WTC11 (cell line): ENCODE results near the gene IRAK1. TPM values are rescaled to one million over a fixed set of nuclear protein-coding genes. Genes with fewer than 3 reads are reported as not detected.

Source experiments
- ATAC-seq: fragments of 200-7000 bp; cut with Tn5 transposase; 2 replicates; pipeline ENCODE4 v1.10.0; 2021; ENCODE audit warnings: mild to moderate bottlenecking, moderate library complexity
- CTCF ChIA-PET: fragments of 300-600 bp; sonication (Branson Sonifier 250); formaldehyde crosslinking; loops from one replicate; lab custom pipeline; 2021; ENCODE audit warnings: antibody characterized with exemption; lab: Charles Lee
- POLR2A ChIA-PET: fragments of 350-600 bp; sonication (Branson Sonifier 250); formaldehyde crosslinking; loops from one replicate; lab custom pipeline; 2021; ENCODE audit warnings: antibody characterized with exemption; lab: Charles Lee
- DNase-seq: peaks from one replicate; pipeline ENCODE4 v3.0.0; 2021; ENCODE audit warnings: low spot score
- H3K27ac Mint-ChIP-seq: 2 replicates; pipeline ENCODE4 v1.8.0; 2021; ENCODE audit warnings: mixed read lengths
- H3K27me3 Mint-ChIP-seq: 2 replicates; pipeline ENCODE4 v1.8.0; 2021; ENCODE audit warnings: low read depth, mild to moderate bottlenecking, moderate library complexity, mixed read lengths
- H3K36me3 Mint-ChIP-seq: 2 replicates; pipeline ENCODE4 v1.8.0; 2021; ENCODE audit warnings: mixed read lengths
- H3K4me1 Mint-ChIP-seq: 2 replicates; pipeline ENCODE4 v1.8.0; 2022; ENCODE audit warnings: mixed read lengths
- H3K4me3 Mint-ChIP-seq: 2 replicates; pipeline ENCODE4 v1.8.0; 2021; ENCODE audit warnings: mild to moderate bottlenecking, moderate library complexity, mixed read lengths
- H3K9me3 Mint-ChIP-seq: 2 replicates; pipeline ENCODE4 v1.8.0; 2021; ENCODE audit warnings: mixed read lengths
- ARID4B ChIP-seq: sonication (generic); formaldehyde crosslinking; IDR thresholded peaks from 2 replicates; pipeline ENCODE4 v1.8.0; 2023; ENCODE audit warnings: missing genetic modification reagents, mild to moderate bottlenecking, borderline replicate concordance
- E2F1 ChIP-seq: sonication (generic); formaldehyde crosslinking; IDR thresholded peaks from 2 replicates; pipeline ENCODE4 v1.8.0; 2022; ENCODE audit warnings: mild to moderate bottlenecking, missing genetic modification reagents
- EMX1 ChIP-seq: fragments of 250-450 bp; sonication (Bioruptor Pico); IDR thresholded peaks from 2 replicates; pipeline ENCODE4 v1.8.0; 2021; ENCODE audit warnings: mild to moderate bottlenecking
- ESRRA ChIP-seq: sonication (generic); formaldehyde crosslinking; IDR thresholded peaks from 2 replicates; pipeline ENCODE4 v1.8.1; 2022; ENCODE audit warnings: mild to moderate bottlenecking, missing genetic modification reagents, borderline replicate concordance
- JAZF1 ChIP-seq: fragments of 250-450 bp; sonication (Bioruptor Pico); IDR thresholded peaks from 2 replicates; pipeline ENCODE4 v1.9.0; 2021; ENCODE audit warnings: moderate library complexity, mild to moderate bottlenecking, inconsistent platforms
- MYBL2 ChIP-seq: sonication (generic); formaldehyde crosslinking; IDR thresholded peaks from 2 replicates; pipeline ENCODE4 v1.8.1; 2023; ENCODE audit warnings: mild to moderate bottlenecking, moderate library complexity, missing genetic modification reagents
- NFATC4 ChIP-seq: fragments of 250-450 bp; sonication (Bioruptor Pico); IDR thresholded peaks from 2 replicates; pipeline ENCODE4 v1.9.0; 2021; ENCODE audit warnings: mild to moderate bottlenecking
- NFE2L1 ChIP-seq: sonication (generic); formaldehyde crosslinking; IDR thresholded peaks from 2 replicates; pipeline ENCODE4 v1.8.1; 2023; ENCODE audit warnings: missing genetic modification reagents
- NR1H2 ChIP-seq: sonication (generic); formaldehyde crosslinking; IDR thresholded peaks from 2 replicates; pipeline ENCODE4 v1.9.0; 2021; ENCODE audit warnings: mild to moderate bottlenecking, moderate library complexity, missing genetic modification reagents
- RELA ChIP-seq: sonication (generic); formaldehyde crosslinking; IDR thresholded peaks from 2 replicates; pipeline ENCODE4 v1.8.1; 2022; ENCODE audit warnings: missing genetic modification reagents, mild to moderate bottlenecking, borderline replicate concordance
- ZNF425 ChIP-seq: fragments of 250-450 bp; sonication (Bioruptor Pico); conservative IDR thresholded peaks from 2 replicates; pipeline ENCODE4 v1.9.0; 2021; ENCODE audit warnings: mild to moderate bottlenecking
- ZSCAN18 ChIP-seq: fragments of 250-450 bp; sonication (Bioruptor Pico); IDR thresholded peaks from 2 replicates; pipeline ENCODE4 v2.1.2; 2022; ENCODE audit warnings: mild to moderate bottlenecking, moderate library complexity
- total RNA-seq: library from RNA; stranded (reverse); gene quantifications from 3 replicates; pipeline ENCODE4 v1.2.3, GENCODE V29; 2021

IRAK1 gene
- total RNA-seq, 1 experiment from 2014 or later, result 32.1 TPM

- no peak for TF ChIP-seq E2F1 (CRISPR knock-in tag)
- 0 out of 2 replicates have a peak, but pooled peaks have one; percentile 43 for TF ChIP-seq ARID4B (CRISPR knock-in tag)
These were observed 48.0 kb downstream of the IRAK1 start, which contains the start of gene HCFC1 (continued) for GRCh38 chrX:153971450-153972367.

DNA sequence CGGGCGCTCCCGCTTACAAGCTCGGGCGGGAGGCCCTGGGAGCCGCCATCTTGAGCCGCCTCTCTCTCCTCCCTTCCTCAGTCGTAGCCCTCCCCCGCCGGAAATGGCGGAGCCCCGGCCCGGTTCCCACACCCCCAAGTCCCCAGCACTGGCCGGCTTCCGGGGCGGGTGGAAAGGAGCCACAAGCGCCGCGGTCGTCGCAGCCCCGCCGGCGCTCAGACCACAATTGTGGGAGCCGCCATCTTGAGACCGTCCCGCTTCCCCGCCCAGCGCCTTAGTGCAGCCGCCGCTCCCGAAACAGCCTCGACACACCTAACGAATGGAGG is 48.6 kb downstream of the IRAK1 start:
- POLR2A ChIA-PET, result interaction anchor here (0.9 to 1.3 kb wide), 4 partner anchors 10 to 43 kb away, joined by 3 to 4 read pairs (median 3); no protein-coding TSS in a partner anchor
- no peak for TF ChIP-seq RELA
- TF ChIP-seq EMX1 (CRISPR knock-in tag), result 0 out of 2 replicates have a peak, but pooled peaks have one; percentile 11
- TF ChIP-seq NR1H2 (CRISPR knock-in tag), result no peak
- 0 out of 2 replicates have a peak, but pooled peaks have one; percentile 63 for TF ChIP-seq ESRRA (CRISPR knock-in tag)
- TF ChIP-seq ZSCAN18 (CRISPR knock-in tag), result no peak
- TF ChIP-seq NFE2L1, result no peak
- no peak for TF ChIP-seq ZNF425
- no peak for TF ChIP-seq JAZF1 (CRISPR knock-in tag)
- peak overlapping the region; percentile 100 for H3K27ac Mint-ChIP-seq

DNA sequence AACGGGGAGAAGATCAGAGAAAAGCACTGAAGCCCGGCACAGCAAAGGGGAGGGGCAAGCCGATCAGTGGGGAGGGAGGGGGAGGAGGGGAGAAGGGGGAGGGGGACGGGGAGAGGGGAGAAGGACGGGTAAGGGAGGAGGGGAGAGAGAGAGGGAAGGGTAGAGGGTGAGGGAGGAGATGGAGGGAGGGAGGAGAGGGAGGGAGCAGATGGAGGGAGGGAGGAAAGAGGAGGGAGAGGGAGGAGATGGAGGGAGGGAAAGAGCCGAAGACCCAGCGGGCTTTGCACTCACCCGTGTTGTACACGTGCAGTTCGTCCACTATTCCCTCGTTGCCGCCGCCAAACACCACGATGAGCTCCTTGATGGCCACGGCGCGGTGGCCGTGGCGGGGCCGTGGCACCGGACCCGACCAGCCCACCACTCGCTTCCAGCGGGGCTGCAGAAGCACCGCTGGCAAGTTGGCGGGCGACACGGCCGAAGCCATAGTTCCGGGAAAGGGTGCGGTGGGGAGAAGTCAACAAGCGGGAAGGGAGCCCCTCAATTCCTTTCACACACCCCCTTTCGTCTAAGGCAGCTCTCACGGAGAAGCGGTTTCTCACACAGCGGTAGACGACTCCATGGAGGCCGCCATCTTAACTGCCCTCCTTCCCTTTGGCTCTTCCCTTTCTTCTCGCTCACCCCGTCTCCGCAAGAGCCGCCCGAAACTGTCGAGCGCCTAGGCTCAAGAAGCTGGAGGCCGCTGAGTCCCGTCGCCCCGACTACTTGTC is 49.2 kb downstream of the IRAK1 start:
- no peak for ATAC-seq

More for the DNA sequence above, 48.6 kb downstream of the IRAK1 start:
- H3K4me3 Mint-ChIP-seq, result peak overlapping the region; percentile 100
- peaks cover 29% of the 10 kb centered on the region for H3K4me1 Mint-ChIP-seq
- no peaks in the 10 kb centered on the region for H3K9me3 Mint-ChIP-seq
- peak; percentile 11 for ATAC-seq
- no peaks in the 10 kb centered on the region for H3K27me3 Mint-ChIP-seq
- CTCF ChIA-PET, result no interaction called here
- peak; percentile 69 for DNase-seq
- no peaks in the 10 kb centered on the region; the same call in 1 of the 2 replicates for H3K36me3 Mint-ChIP-seq

More for the DNA sequence above, 49.2 kb downstream of the IRAK1 start:
- Mint-ChIP-seq H3K4me3 (peak overlapping the region; percentile 100), H3K4me1 (peaks cover 31% of the 10 kb centered on the region), H3K27ac (peak overlapping the region; percentile 98), H3K27me3 (no peaks in the 10 kb centered on the region), H3K36me3 (no peaks in the 10 kb centered on the region; the same call in 1 of the 2 replicates), H3K9me3 (no peaks in the 10 kb centered on the region)
- POLR2A ChIA-PET, result interaction anchor here (0.9 to 1.9 kb wide), 5 partner anchors 11 to 42 kb away, joined by 3 to 6 read pairs (median 3); no protein-coding TSS in a partner anchor
- CTCF ChIA-PET, result no interaction called here
- DNase-seq, result no peak
- TF ChIP-seq MYBL2 (CRISPR knock-in tag) (0 out of 2 replicates have a peak, but pooled peaks have one; percentile 34), NFATC4 (CRISPR knock-in tag) (0 out of 2 replicates have a peak, but pooled peaks have one; percentile 19), NR1H2 (CRISPR knock-in tag) (no peak)
